IMR-90 (cell line): ENCODE measurements around the gene COL9A2. TPM values are rescaled to one million over a fixed set of nuclear protein-coding genes. Genes with fewer than 3 reads are reported as not detected.

ENCODE experiments used
- ATAC-seq: fragments of 200-7000 bp; cut with Tn5 transposase; 2 replicates; pipeline ENCODE4 v1.9.1; 2020; ENCODE audit warnings: low read depth, mild to moderate bottlenecking, moderate library complexity
- BruUV-seq: library from RNA; stranded (reverse); fragments of 400-500 nt; replicated peaks from 2 replicates; lab custom pipeline; 2021; lab: Mats Ljungman, UMichigan
- CTCF ChIA-PET: fragments of 300-600 bp; formaldehyde crosslinking; extraction: SDS; loops from one replicate; lab custom pipeline; 2021; ENCODE audit warnings: antibody characterized with exemption; lab: Yijun Ruan, JAX
- POLR2A ChIA-PET: fragments of 300-600 bp; sonication (Branson Sonifier 250); formaldehyde crosslinking; loops from one replicate; lab custom pipeline; 2022; ENCODE audit warnings: antibody characterized with exemption; ENCODE audit not compliant: unreplicated experiment; lab: Charles Lee
- DNase-seq: peaks from one replicate; pipeline ENCODE4 v3.0.0; 2013
- H2AFZ ChIP-seq: replicated peaks from 2 replicates; pipeline ENCODE3; 2013; ENCODE audit warnings: low read length, mild to moderate bottlenecking; ENCODE audit not compliant: poor library complexity
- H2AK5ac ChIP-seq: 2 replicates; pipeline ENCODE4 v1.6.1; 2013; ENCODE audit warnings: low read depth, low read length, inconsistent platforms
- H2AK9ac ChIP-seq: replicated peaks from 2 replicates; pipeline ENCODE3; 2013; ENCODE audit warnings: mild to moderate bottlenecking, low read depth, low read length, moderate library complexity; ENCODE audit not compliant: poor library complexity
- H2BK120ac ChIP-seq: 2 replicates; pipeline ENCODE4 v1.6.1; 2013; ENCODE audit warnings: low read depth, low read length, inconsistent platforms
- H2BK15ac ChIP-seq: 3 replicates; pipeline ENCODE4 v1.6.1; 2013; ENCODE audit warnings: low read depth, low read length, inconsistent platforms
- H2BK20ac ChIP-seq: 2 replicates; pipeline ENCODE4 v1.6.1; 2013; ENCODE audit warnings: low read depth, mild to moderate bottlenecking, inconsistent platforms, low read length, moderate library complexity
- H2BK5ac ChIP-seq: 2 replicates; pipeline ENCODE4 v1.6.1; 2013; ENCODE audit warnings: mild to moderate bottlenecking, low read depth, low read length, inconsistent platforms; ENCODE audit not compliant: poor library complexity, severe bottlenecking
- H3K14ac ChIP-seq: replicated peaks from 2 replicates; pipeline ENCODE4 v1.6.1; 2013; ENCODE audit warnings: low read depth, low read length, inconsistent platforms
- H3K18ac ChIP-seq: 2 replicates; pipeline ENCODE4 v1.6.1; 2013; ENCODE audit warnings: low read depth, low read length, control low read depth
- H3K23ac ChIP-seq: 2 replicates; pipeline ENCODE4 v1.6.1; 2013; ENCODE audit warnings: low read depth, low read length, inconsistent platforms
- H3K27ac ChIP-seq: 2 replicates; pipeline ENCODE4 v1.5.1; 2013; ENCODE audit warnings: mild to moderate bottlenecking, control low read depth, low read length; ENCODE audit not compliant: insufficient read depth
- H3K27me3 ChIP-seq: 2 replicates; pipeline ENCODE4 v1.6.1; 2013; ENCODE audit warnings: low read length; ENCODE audit not compliant: control insufficient read depth, insufficient read depth
- H3K36me3 ChIP-seq: 2 replicates; pipeline ENCODE4 v1.6.1; 2013; ENCODE audit warnings: low read length, mixed read lengths; ENCODE audit not compliant: control insufficient read depth, insufficient read depth
- H3K4ac ChIP-seq: 2 replicates; pipeline ENCODE4 v1.6.1; 2013; ENCODE audit warnings: low read depth, low read length, inconsistent platforms
- H3K4me1 ChIP-seq: 2 replicates; pipeline ENCODE4 v1.6.1; 2013; ENCODE audit warnings: low read length, mixed read lengths; ENCODE audit not compliant: control insufficient read depth, insufficient read depth
- H3K4me2 ChIP-seq: 2 replicates; pipeline ENCODE4 v1.6.1; 2013; ENCODE audit warnings: low read depth, mild to moderate bottlenecking, control low read depth, low read length, moderate library complexity
- H3K4me3 ChIP-seq: 2 replicates; pipeline ENCODE4 v1.5.1; 2013; ENCODE audit warnings: low read depth, mild to moderate bottlenecking, control low read depth, low read length, moderate library complexity; ENCODE audit not compliant: insufficient read depth
- H3K56ac ChIP-seq: 2 replicates; pipeline ENCODE4 v1.6.1; 2013; ENCODE audit warnings: low read length, inconsistent platforms; ENCODE audit not compliant: insufficient read depth; ENCODE audit errors: extremely low read depth
- H3K79me1 ChIP-seq, 2 experiments: 2 replicates each; pipeline ENCODE4 v1.6.1; 2013; ENCODE audit warnings: low read length in 2 of 2, inconsistent platforms in 1 of 2, low read depth in 1 of 2
- H3K9ac ChIP-seq: 2 replicates; pipeline ENCODE4 v1.6.1; 2013; ENCODE audit warnings: low read depth, low read length, control low read depth
- H3K9me1 ChIP-seq: 2 replicates; pipeline ENCODE4 v1.6.1; 2013; ENCODE audit warnings: low read length, inconsistent platforms; ENCODE audit not compliant: insufficient read depth
- H3K9me3 ChIP-seq: 2 replicates; pipeline ENCODE4 v1.6.1; 2013; ENCODE audit warnings: low read length; ENCODE audit not compliant: control insufficient read depth, insufficient read depth
- H4K20me1 ChIP-seq: 2 replicates; pipeline ENCODE4 v1.6.1; 2013; ENCODE audit warnings: low read length, inconsistent platforms; ENCODE audit not compliant: insufficient read depth
- H4K5ac ChIP-seq: 2 replicates; pipeline ENCODE4 v1.6.1; 2013; ENCODE audit warnings: mild to moderate bottlenecking, low read depth, low read length, control low read depth
- H4K8ac ChIP-seq, 2 experiments: 2 replicates each; pipeline ENCODE4 v1.6.1; 2013; ENCODE audit warnings: low read depth in 2 of 2, low read length in 2 of 2, control low read depth in 1 of 2, inconsistent platforms in 1 of 2
- H4K91ac ChIP-seq: 2 replicates; pipeline ENCODE4 v1.6.1; 2013; ENCODE audit warnings: low read depth, low read length, inconsistent platforms; ENCODE audit not compliant: insufficient read depth
- BHLHE40 ChIP-seq: fragments of 150-350 bp; IDR thresholded peaks from 2 replicates; pipeline ENCODE4 v1.6.1; 2016; ENCODE audit warnings: mild to moderate bottlenecking, low read depth, low read length
- CEBPB ChIP-seq: IDR thresholded peaks from 2 replicates; pipeline ENCODE4 v1.6.1; 2012; ENCODE audit warnings: low read depth, low read length, improper control_type of control experiment
- CHD1 ChIP-seq: IDR thresholded peaks from 2 replicates; pipeline ENCODE4 v1.6.1; 2012; ENCODE audit warnings: low read depth, low read length, improper control_type of control experiment
- FOS ChIP-seq: fragments of 150-350 bp; IDR thresholded peaks from 2 replicates; pipeline ENCODE4 v1.6.1; 2016; ENCODE audit warnings: low read depth, low read length
- MAFK ChIP-seq: IDR thresholded peaks from 2 replicates; pipeline ENCODE4 v1.6.1; 2012; ENCODE audit warnings: low read depth, low read length, improper control_type of control experiment
- MAZ ChIP-seq: IDR thresholded peaks from 2 replicates; pipeline ENCODE4 v1.6.1; 2012; ENCODE audit warnings: low read depth, mild to moderate bottlenecking, low read length, improper control_type of control experiment, moderate library complexity, borderline replicate concordance
- MXI1 ChIP-seq: IDR thresholded peaks from 2 replicates; pipeline ENCODE4 v1.6.1; 2012; ENCODE audit warnings: low read depth, mild to moderate bottlenecking, low read length, moderate library complexity, borderline replicate concordance
- NFE2L2 ChIP-seq: fragments of 150-350 bp; IDR thresholded peaks from 2 replicates; pipeline ENCODE4 v1.6.1; 2016; ENCODE audit warnings: low read depth, mild to moderate bottlenecking, low read length
- POLR2A ChIP-seq: IDR thresholded peaks from 2 replicates; pipeline ENCODE4 v1.6.1; 2012; ENCODE audit warnings: mild to moderate bottlenecking, low read depth, low read length
- RAD21 ChIP-seq: IDR thresholded peaks from 2 replicates; pipeline ENCODE4 v1.6.1; 2012; ENCODE audit warnings: low read length, improper control_type of control experiment
- RCOR1 ChIP-seq: IDR thresholded peaks from 2 replicates; pipeline ENCODE4 v1.6.1; 2012; ENCODE audit warnings: mild to moderate bottlenecking, low read length, improper control_type of control experiment; ENCODE audit not compliant: insufficient replicate concordance
- RFX5 ChIP-seq: IDR thresholded peaks from 2 replicates; pipeline ENCODE4 v1.8.0; 2012; ENCODE audit warnings: low read depth, mild to moderate bottlenecking, low read length, moderate library complexity
- SMC3 ChIP-seq: fragments of 150-350 bp; IDR thresholded peaks from 2 replicates; pipeline ENCODE4 v1.6.1; 2016; ENCODE audit warnings: low read depth, mild to moderate bottlenecking, antibody characterized with exemption, low read length, moderate library complexity
- WGBS, 2 experiments: methylation state at CpG; one replicate each; pipeline versions ENCODE4 v1.1.5 to v1.1.7; 2013; ENCODE audit warnings: missing lambda C conversion rate in 2 of 2; ENCODE audit not compliant: insufficient read length in 1 of 2; ENCODE audit errors: extremely low coverage in 2 of 2; 5-methylcytosine and 5-hydroxymethylcytosine counted together
- dilution Hi-C: fragments of 300-500 bp; cut with HindIII; formaldehyde crosslinking; loops from one replicate; pipeline ENCODE4 v1.14.3; 2018; ENCODE audit warnings: low sequenced_read_pairs; ENCODE audit not compliant: unreplicated experiment
- in situ Hi-C: fragments of 300-500 bp; cut with MboI; formaldehyde crosslinking; loops from 3 replicates; pipeline ENCODE4 v1.14.3; 2019; ENCODE audit warnings: low sequenced_read_pairs, inconsistent platforms, mixed read lengths
- intact Hi-C: fragments of 100-400 bp; cut with micrococcal nuclease; formaldehyde crosslinking; loops from 2 replicates; pipeline ENCODE4 v1.10.0; 2022
- polyA plus RNA-seq, 3 experiments: library from polyadenylated mRNA; depleted of rRNA; stranded (reverse); fragments of >200 nt; gene quantifications; 2 replicates each; pipeline ENCODE4 v1.2.3, GENCODE V29; 2012; ENCODE audit warnings: low replicate concordance in 1 of 3
- total RNA-seq: library from RNA; depleted of rRNA; stranded (reverse); fragments of >200 nt; gene quantifications from 2 replicates; pipeline ENCODE4 v1.2.3, GENCODE V29; 2012
- TF ChIP-seq, protein P1 (sequence below): conservative IDR thresholded peaks from 2 replicates; pipeline ENCODE4 v1.5.1; 2012; ENCODE audit warnings: mild to moderate bottlenecking, low read depth, low read length, improper control_type of control experiment
- TF ChIP-seq, protein P2 (sequence below): fragments of 150-350 bp; IDR thresholded peaks from 2 replicates; pipeline ENCODE4 v1.6.1; 2016; ENCODE audit warnings: low read depth, mild to moderate bottlenecking, low read length, moderate library complexity, borderline replicate concordance

The COL9A2 gene
- total and polyA plus RNA-seq, 2 of the 4 experiments (the other 2 are of a cell fraction): 0.90 to 1.6 TPM

DNA sequence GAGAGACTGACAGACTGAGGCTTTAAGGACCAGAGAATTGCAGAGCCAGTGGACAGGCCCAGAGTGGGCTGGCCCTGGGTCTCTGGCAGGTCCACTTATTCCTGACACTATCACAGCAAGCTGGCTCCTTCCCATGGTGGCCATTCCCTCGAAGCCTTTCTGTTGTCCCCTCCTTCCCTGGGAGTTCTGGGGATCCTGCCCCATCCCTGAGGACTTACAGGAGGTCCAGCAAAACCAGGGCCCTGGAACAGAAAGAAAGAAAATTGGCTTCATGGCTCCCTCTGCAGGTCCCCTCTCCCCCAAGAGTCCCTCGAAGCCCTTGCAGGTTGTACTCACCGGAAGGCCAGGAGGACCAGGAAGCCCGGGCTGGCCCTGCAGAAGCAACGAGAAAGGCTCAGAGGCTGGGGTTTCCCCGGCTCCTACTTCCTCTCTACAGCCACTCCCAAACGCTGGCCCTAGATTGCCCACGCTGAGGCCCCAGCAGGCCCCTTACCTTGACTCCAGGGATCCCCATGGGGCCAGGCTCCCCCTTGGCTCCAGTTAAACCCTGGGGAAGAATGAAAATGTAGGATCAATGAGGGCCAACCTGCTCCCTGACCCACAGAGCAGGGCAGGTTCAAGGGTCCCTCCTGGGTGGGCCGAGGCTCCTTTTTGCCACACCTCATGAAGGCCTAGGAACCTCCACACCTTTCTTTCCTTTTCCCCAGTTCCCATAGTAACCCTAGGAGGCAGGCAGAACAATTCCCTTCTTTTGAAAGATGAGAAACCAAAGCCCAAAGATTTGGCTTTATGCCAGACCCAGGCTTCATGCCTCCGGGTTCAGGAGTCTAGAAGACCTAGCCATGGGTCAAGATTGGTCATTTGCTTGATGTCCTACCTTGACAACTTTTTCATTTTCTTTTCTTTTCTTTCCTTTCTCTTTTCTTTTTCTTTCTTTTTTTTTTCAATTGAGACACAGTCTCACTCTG is 4.6 kb downstream of the COL9A2 start:
- Histone ChIP-seq H2BK5ac (no peak overlapping the region), H2AK9ac (no peak overlapping the region), H3K4me3 (no peak overlapping the region), H2AK5ac (no peak overlapping the region), H3K4ac (no peak overlapping the region), H3K4me2 (no peak overlapping the region), H3K79me1 (no peaks in the 10 kb centered on the region), H4K91ac (no peak overlapping the region), H4K20me1 (no peaks in the 10 kb centered on the region), H2AFZ (no peak overlapping the region), H3K36me3 (no peaks in the 10 kb centered on the region), H3K9me1 (peaks cover 3% of the 10 kb centered on the region; the same call in 1 of the 2 replicates), H2BK20ac (no peak overlapping the region), H4K8ac (no peak overlapping the region), H3K27me3 (peaks cover 19% of the 10 kb centered on the region), H3K14ac (no peak overlapping the region), H3K18ac (no peak overlapping the region), H3K56ac (no peak overlapping the region), H3K4me1 (peaks cover 13% of the 10 kb centered on the region; the same call in 1 of the 2 replicates), H3K9ac (no peak overlapping the region), H2BK120ac (no peak overlapping the region), H3K27ac (no peak overlapping the region), H2BK15ac (no peak overlapping the region), H4K5ac (no peak overlapping the region), H3K9me3 (no peaks in the 10 kb centered on the region), H3K23ac (no peak overlapping the region)
- no peak for DNase-seq
- dilution Hi-C loops: no loop called here
- CTCF ChIA-PET: no interaction called here
- POLR2A ChIA-PET: no interaction called here
- in situ Hi-C loops: no loop called here
- BruUV-seq: no TSS peak
- intact Hi-C loops: no loop called here
- 63% methylated on average over 2 of the region's 10 CpGs; no CpG with 5 or more reads in 1 of the 2 experiments for WGBS, 2 experiments
- no peak for ATAC-seq
- TF ChIP-seq RAD21 (no peak), CEBPB (no peak), SMC3 (no peak), BHLHE40 (no peak), MAFK (no peak), MAZ (no peak), RCOR1 (no peak), RFX5 (no peak), CHD1 (no peak), MXI1 (no peak), FOS (no peak), NFE2L2 (no peak), POLR2A (no peak)
- TF ChIP-seq, protein P1, sequence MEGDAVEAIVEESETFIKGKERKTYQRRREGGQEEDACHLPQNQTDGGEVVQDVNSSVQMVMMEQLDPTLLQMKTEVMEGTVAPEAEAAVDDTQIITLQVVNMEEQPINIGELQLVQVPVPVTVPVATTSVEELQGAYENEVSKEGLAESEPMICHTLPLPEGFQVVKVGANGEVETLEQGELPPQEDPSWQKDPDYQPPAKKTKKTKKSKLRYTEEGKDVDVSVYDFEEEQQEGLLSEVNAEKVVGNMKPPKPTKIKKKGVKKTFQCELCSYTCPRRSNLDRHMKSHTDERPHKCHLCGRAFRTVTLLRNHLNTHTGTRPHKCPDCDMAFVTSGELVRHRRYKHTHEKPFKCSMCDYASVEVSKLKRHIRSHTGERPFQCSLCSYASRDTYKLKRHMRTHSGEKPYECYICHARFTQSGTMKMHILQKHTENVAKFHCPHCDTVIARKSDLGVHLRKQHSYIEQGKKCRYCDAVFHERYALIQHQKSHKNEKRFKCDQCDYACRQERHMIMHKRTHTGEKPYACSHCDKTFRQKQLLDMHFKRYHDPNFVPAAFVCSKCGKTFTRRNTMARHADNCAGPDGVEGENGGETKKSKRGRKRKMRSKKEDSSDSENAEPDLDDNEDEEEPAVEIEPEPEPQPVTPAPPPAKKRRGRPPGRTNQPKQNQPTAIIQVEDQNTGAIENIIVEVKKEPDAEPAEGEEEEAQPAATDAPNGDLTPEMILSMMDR: no peak
- TF ChIP-seq, protein P2, sequence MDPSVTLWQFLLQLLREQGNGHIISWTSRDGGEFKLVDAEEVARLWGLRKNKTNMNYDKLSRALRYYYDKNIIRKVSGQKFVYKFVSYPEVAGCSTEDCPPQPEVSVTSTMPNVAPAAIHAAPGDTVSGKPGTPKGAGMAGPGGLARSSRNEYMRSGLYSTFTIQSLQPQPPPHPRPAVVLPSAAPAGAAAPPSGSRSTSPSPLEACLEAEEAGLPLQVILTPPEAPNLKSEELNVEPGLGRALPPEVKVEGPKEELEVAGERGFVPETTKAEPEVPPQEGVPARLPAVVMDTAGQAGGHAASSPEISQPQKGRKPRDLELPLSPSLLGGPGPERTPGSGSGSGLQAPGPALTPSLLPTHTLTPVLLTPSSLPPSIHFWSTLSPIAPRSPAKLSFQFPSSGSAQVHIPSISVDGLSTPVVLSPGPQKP: no peak
